GM10248 (cell line): Measurements from ENCODE around the gene GPRC5A.

Experiments
- CTCF ChIA-PET: fragments of 300-600 bp; sonication (Branson Sonifier 250); formaldehyde crosslinking; extraction: SDS; loops from one replicate; lab custom pipeline; 2021; ENCODE audit warnings: antibody characterized with exemption; lab: Yijun Ruan, JAX
- POLR2A ChIA-PET: fragments of 350-650 bp; sonication (Branson Sonifier 250); formaldehyde crosslinking; extraction: SDS; loops from one replicate; lab custom pipeline; 2020; ENCODE audit warnings: antibody characterized with exemption; lab: Yijun Ruan, JAX
- DNase-seq: peaks from one replicate; pipeline ENCODE4 v3.0.0; 2012; ENCODE audit errors: extremely low spot score
- TF ChIP-seq, protein P1 (sequence below): IDR thresholded peaks from 2 replicates; pipeline ENCODE4 v1.5.1; 2012; ENCODE audit warnings: mild to moderate bottlenecking, low read depth; ENCODE audit errors: extremely low read depth, missing control alignments, control extremely low read depth

Gene GPRC5A

DNA sequence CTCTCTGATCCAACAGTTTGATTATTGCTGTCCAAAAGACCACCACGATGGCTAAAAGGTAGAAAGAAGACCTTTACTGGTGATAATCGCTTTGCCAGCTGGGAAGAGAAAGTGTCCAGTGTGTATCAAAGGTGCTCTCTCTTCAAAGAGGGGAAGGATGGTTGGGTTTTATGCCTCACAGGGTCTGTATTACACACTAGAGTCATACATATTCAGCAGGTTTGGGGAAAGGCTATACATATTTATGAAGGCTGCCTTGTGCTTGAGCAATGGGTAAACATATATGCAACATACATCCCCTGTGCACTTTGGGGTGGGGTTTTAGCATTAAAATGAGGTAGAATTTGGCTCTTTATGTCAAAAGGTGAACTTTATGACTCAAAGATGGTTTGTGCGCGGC lies 42.4 kb downstream of the GPRC5A start:
- DNase-seq, result no peak
- CTCF ChIA-PET, result interaction anchor here (1.1 to 1.3 kb wide), 2 partner anchors 10 to 97 kb away, joined by 3 read pairs; no protein-coding TSS in a partner anchor
- POLR2A ChIA-PET, result no interaction called here
- TF ChIP-seq, protein P1, sequence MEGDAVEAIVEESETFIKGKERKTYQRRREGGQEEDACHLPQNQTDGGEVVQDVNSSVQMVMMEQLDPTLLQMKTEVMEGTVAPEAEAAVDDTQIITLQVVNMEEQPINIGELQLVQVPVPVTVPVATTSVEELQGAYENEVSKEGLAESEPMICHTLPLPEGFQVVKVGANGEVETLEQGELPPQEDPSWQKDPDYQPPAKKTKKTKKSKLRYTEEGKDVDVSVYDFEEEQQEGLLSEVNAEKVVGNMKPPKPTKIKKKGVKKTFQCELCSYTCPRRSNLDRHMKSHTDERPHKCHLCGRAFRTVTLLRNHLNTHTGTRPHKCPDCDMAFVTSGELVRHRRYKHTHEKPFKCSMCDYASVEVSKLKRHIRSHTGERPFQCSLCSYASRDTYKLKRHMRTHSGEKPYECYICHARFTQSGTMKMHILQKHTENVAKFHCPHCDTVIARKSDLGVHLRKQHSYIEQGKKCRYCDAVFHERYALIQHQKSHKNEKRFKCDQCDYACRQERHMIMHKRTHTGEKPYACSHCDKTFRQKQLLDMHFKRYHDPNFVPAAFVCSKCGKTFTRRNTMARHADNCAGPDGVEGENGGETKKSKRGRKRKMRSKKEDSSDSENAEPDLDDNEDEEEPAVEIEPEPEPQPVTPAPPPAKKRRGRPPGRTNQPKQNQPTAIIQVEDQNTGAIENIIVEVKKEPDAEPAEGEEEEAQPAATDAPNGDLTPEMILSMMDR, result no peak

DNA sequence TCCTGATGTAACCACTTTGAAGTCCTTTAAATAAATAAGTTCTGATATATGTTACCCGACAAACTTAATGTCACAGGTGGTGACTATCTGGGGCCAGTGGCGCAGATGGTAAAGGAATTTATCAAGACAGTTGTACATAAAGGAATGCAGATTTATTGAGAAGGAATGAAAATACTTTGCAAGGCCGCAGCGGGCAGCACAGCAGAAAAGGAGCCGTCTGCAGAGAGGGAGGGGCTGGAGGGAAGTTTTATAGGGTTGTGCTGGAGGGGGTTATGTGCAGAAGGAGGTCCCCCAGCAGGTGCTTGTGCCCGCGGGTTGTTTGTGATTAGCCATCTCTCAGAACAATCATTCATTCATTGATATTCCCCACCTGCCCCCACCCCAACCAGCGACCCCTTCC lies 43.2 kb downstream of the GPRC5A start:
- ChIA-PET CTCF (interaction anchor here (0.8 kb wide), 1 partner anchor 277 kb away, joined by 3 read pairs; no protein-coding TSS in a partner anchor), POLR2A (no interaction called here)
- TF ChIP-seq, protein P1, result no peak
- DNase-seq, result no peak

DNA sequence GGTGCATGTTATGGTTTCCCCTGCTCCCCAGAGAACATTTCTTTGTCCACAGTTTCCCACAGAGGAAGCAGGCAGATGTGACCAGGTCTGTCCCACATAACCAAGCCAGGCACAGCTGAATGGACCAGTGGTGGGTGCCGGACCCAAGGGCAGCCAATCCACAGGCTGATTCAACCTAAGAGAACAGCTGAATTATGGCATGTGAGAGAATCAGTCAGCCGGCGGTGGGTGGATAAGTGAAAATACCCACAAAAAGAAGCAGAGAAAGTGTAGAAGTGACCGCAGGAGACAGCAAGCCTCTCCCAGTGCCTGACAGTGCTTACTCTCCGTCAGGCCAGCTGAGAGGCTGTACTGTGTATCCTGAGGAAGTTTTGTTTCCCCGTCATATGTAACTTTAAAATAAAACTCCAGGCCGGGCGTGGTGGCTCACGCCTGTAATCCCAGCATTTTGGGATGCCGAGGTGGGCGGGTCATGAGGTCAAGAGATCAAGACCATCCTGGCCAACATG lies 45.7 kb downstream of the GPRC5A start:
- CTCF ChIA-PET, result interaction anchor here (1.1 kb wide), 1 partner anchor 275 kb away, joined by 4 read pairs; no protein-coding TSS in a partner anchor
- TF ChIP-seq, protein P1, result no peak
- POLR2A ChIA-PET, result no interaction called here
- DNase-seq, result no peak

DNA sequence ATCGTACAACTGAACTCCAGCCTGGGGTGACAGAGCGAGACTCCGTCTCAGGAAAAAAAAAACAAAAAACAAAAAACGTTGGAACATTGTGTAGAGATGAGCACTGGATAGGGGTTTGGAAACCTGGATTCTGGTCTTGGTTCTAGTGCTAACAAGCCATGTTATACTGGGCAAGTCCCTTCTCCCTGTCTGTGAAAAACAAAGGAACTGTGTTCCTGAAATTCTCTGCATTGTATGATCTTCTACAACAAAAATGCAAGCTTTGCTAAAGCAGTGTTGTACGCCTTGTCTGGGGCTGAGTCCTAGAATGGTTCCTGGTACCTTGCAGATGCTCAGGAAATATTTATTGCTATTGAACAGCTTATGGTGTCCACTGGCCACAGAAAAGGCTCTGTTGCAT lies 47.2 kb downstream of the GPRC5A start:
- TF ChIP-seq, protein P1, result no peak
- CTCF ChIA-PET, result interaction anchor here (1.1 kb wide), 2 partner anchors 8 to 23 kb away, joined by 3 to 5 read pairs; no protein-coding TSS in a partner anchor
- no peak for DNase-seq
- POLR2A ChIA-PET, result no interaction called here

DNA sequence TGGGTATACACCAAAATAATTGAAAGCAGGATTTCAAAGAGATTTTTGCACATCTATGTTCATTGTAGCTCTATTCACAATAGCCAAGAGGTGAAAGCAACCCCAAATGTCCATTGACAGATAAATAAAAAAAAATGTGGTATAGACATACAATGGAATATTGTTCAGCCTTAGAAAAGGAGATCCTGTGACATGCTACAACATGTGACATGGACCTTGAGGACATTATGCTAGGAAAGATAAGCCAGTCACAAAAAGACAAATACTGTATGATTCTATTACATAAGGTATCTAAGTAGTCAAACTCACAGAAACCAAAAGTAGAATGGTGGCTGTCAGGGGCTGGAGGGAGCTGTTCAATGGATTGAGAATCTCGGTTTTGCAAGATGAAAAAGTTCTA lies 48.5 kb downstream of the GPRC5A start:
- CTCF ChIA-PET, result interaction anchor here (0.7 to 1.1 kb wide), 2 partner anchors 9 to 24 kb away, joined by 3 to 5 read pairs; no protein-coding TSS in a partner anchor
- DNase-seq, result no peak
- POLR2A ChIA-PET, result no interaction called here
- TF ChIP-seq, protein P1, result no peak

DNA sequence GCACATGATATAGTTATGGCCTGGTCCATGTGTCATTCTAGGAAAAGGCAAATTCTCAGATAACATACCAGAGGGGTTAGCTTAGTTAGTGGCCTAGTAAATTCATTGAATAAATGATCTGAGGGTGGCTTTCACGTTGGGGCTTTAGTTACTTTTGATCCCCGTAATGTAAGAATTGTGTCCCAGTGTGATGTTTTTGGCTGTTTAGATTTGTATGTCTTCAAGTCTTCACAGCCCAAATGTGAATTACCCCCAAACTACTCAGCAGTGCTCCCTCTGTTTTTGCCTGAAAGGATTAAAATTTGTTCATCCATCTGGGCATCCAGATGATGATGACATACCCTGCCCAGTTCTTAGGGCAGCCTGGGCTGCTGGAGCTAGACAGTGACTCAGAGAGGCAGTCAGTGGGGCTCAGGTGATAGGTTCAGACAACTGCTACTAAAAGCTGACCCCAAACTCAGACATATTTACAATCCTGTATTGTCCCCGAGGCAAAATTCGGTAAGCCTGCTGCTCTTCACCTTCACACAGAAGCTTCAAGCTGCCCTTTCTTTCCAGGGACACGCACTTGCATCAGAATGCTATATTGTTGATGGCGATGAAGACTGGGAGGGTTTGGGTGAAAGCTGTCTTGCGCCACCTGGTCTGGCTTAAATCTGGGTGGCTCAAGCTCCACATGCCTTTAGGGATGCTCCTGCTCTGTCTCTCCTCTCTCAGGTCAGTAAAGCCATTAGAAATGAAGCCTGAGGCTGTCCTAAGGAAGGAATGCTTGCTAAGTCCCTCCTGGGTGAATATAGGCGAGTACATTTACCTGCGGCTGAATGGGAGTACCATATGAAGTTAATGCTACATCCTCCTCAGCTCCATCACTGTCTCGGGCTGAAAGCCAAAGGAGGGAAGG lies 50.3 kb downstream of the GPRC5A start:
- no peak for DNase-seq
- POLR2A ChIA-PET, result no interaction called here
- CTCF ChIA-PET, result interaction anchor here (1.5 to 3.2 kb wide), 3 partner anchors 13 to 270 kb away, joined by 4 to 14 read pairs (median 5); no protein-coding TSS in a partner anchor
- TF ChIP-seq, protein P1, result no peak
